ENCODE results near the gene WASHC3. TPM values are rescaled to one million over a fixed set of nuclear protein-coding genes. Genes with fewer than 3 reads are reported as not detected.
"Not testable (repeated sequence)": the region's sequence is repeated elsewhere in the genome, so short reads cannot be mapped to it uniquely, and the experiment has no call there.

Gene WASHC3
- 50.4 and 56.0 TPM in 2 replicates for total RNA-seq

- peak; percentile 94 for DNase-seq
Measured at GRCh38 chr12:102061560-102062418, at the start of gene WASHC3. Gene WASHC3 (minus strand): TSS chr12:102061991. CDS start chr12:102061962, 29 bp downstream.

- DNase-seq: no peak
Measured at GRCh38 chr12:102110782-102111181, 49.0 kb upstream of the WASHC3 start.

- no peak for DNase-seq
Measured at GRCh38 chr12:102107970-102108369, 46.2 kb upstream of the WASHC3 start.

GRCh38 chr12:102106905-102107304 lies 45.1 kb upstream of the WASHC3 start:
- DNase-seq: no peak

GRCh38 chr12:102096855-102097254 lies 35.1 kb upstream of the WASHC3 start:
- no peak for DNase-seq

- DNase-seq: peak; percentile 60
Measured at GRCh38 chr12:102095677-102096263, 34.0 kb upstream of the WASHC3 start.

GRCh38 chr12:102093319-102093718 lies 31.5 kb upstream of the WASHC3 start:
- no peak for DNase-seq

GRCh38 chr12:102089228-102089835 lies 27.5 kb upstream of the WASHC3 start:
- not testable (repeated sequence) for DNase-seq

- no peak for DNase-seq
Measured at GRCh38 chr12:102080842-102081241, 19.1 kb upstream of the WASHC3 start.

GRCh38 chr12:102072092-102072491 lies 10.3 kb upstream of the WASHC3 start:
- DNase-seq: not testable (repeated sequence)

GRCh38 chr12:102069707-102070106 lies 7.9 kb upstream of the WASHC3 start:
- DNase-seq: peak; percentile 40

GRCh38 chr12:102067574-102068258 lies 5.9 kb upstream of the WASHC3 start:
- no peak for DNase-seq

GRCh38 chr12:102064476-102064875 lies 2.7 kb upstream of the WASHC3 start:
- no peak for DNase-seq

GRCh38 chr12:102063069-102063468 lies 1.3 kb upstream of the WASHC3 start:
- DNase-seq: peak; percentile 1

GRCh38 chr12:102062419-102062806 lies 622 bp upstream of the WASHC3 start:
- no peak for DNase-seq

- peak; percentile 8 for DNase-seq
Measured at GRCh38 chr12:102061096-102061559, 663 bp downstream of the WASHC3 start.

- peak; percentile 3 for DNase-seq
Measured at GRCh38 chr12:102059343-102059742, 2.4 kb downstream of the WASHC3 start.

GRCh38 chr12:102054345-102054744 lies 7.4 kb downstream of the WASHC3 start:
- no peak for DNase-seq

- DNase-seq: no peak
Measured at GRCh38 chr12:102053062-102053349, 8.8 kb downstream of the WASHC3 start.

GRCh38 chr12:102052192-102053061 lies 9.4 kb downstream of the WASHC3 start:
- no peak for DNase-seq

- DNase-seq: no peak
Measured at GRCh38 chr12:102051431-102051965, 10.3 kb downstream of the WASHC3 start.
